Activated B cell treated with CpG ODN at 0.5 μM for 24 hours (primary cell): ENCODE measurements around the gene GLS. TPM values are rescaled to one million over a fixed set of nuclear protein-coding genes. Genes with fewer than 3 reads are reported as not detected.

Source experiments
- ATAC-seq: fragments of 200-7000 bp; cut with Tn5 transposase; one replicate; pipeline ENCODE4 v1.10.0; 2021; ENCODE audit warnings: low read depth, mild to moderate bottlenecking, moderate library complexity
- CTCF ChIA-PET: fragments of 350-600 bp; sonication (Branson Sonifier 250); formaldehyde crosslinking; loops from one replicate; lab custom pipeline; 2021; ENCODE audit warnings: antibody characterized with exemption; lab: Charles Lee
- POLR2A ChIA-PET: fragments of 350-600 bp; sonication (Branson Sonifier 250); formaldehyde crosslinking; loops from one replicate; lab custom pipeline; 2021; ENCODE audit warnings: antibody characterized with exemption; lab: Charles Lee
- DNase-seq: peaks from one replicate; pipeline ENCODE4 v3.0.0; 2022
- H3K27ac Mint-ChIP-seq: one replicate; pipeline ENCODE4 v1.8.0; 2020; ENCODE audit warnings: mixed read lengths
- H3K27me3 Mint-ChIP-seq: one replicate; pipeline ENCODE4 v1.8.0; 2021; ENCODE audit warnings: mixed read lengths
- H3K36me3 Mint-ChIP-seq: one replicate; pipeline ENCODE4 v1.8.0; 2021; ENCODE audit warnings: low read depth, mixed read lengths
- H3K4me1 Mint-ChIP-seq: one replicate; pipeline ENCODE4 v1.8.0; 2021; ENCODE audit warnings: mixed read lengths
- H3K4me3 Mint-ChIP-seq: one replicate; pipeline ENCODE4 v1.8.0; 2020; ENCODE audit warnings: mild to moderate bottlenecking, mixed read lengths
- H3K9me3 Mint-ChIP-seq: one replicate; pipeline ENCODE4 v1.8.0; 2020; ENCODE audit warnings: mixed read lengths
- intact Hi-C: fragments of 100-400 bp; cut with micrococcal nuclease; formaldehyde crosslinking; loops from one replicate; pipeline ENCODE4 v1.15.1; 2024
- total RNA-seq: library from RNA; stranded (reverse); gene quantifications from 2 replicates; pipeline ENCODE4 v1.2.3, GENCODE V29; 2022
- TF ChIP-seq, protein P1 (sequence below): fragments of 200-600 bp; IDR thresholded peaks from one replicate; pipeline ENCODE4 v1.8.0; 2022; ENCODE audit warnings: antibody characterized with exemption, mild to moderate bottlenecking

GLS gene
- total RNA-seq, 1 donor from 2014 or later, result 255 TPM

DNA sequence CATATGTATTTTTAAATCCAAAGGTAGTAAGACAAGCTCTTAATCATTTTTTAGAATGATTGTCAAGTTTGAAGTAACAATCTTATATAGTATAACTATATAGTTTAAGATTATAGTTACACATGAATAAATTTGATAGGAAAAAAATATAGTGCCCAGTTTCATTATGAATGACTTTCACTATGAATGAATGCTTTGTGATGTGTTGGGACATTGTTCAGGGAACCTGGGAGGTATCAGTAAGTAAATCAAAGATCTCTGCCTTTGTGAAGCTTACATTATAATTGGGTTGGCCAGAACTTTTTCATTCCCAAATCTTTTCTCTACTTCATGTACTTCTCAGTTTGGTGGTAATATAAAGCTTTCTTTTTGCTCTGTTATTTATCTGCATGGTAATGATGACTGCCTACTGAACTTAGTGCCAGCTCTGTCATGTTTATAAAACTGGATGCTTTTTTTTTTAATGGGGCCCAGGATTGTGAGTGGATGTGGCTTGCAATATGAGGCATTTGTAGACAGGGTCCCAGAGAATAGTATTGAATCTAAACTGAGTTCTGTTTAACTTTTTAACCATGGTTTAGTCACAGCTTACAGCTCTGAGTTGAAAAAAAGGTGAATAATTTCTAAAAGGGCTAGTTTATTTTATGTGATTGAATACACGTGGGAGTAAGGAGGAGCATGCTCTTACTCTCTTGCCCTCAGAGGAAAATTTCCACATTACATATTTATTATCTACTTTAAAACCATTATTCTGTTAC is 23.3 kb downstream of the GLS start:
- Mint-ChIP-seq H3K36me3 (peaks cover 57% of the 10 kb centered on the region), H3K27ac (peak overlapping the region; percentile 6), H3K9me3 (no peaks in the 10 kb centered on the region), H3K4me3 (no peak overlapping the region), H3K4me1 (no peaks in the 10 kb centered on the region), H3K27me3 (no peaks in the 10 kb centered on the region)
- DNase-seq (no peak), ATAC-seq (no peak)
- POLR2A ChIA-PET, result no interaction called here
- TF ChIP-seq, protein P1, sequence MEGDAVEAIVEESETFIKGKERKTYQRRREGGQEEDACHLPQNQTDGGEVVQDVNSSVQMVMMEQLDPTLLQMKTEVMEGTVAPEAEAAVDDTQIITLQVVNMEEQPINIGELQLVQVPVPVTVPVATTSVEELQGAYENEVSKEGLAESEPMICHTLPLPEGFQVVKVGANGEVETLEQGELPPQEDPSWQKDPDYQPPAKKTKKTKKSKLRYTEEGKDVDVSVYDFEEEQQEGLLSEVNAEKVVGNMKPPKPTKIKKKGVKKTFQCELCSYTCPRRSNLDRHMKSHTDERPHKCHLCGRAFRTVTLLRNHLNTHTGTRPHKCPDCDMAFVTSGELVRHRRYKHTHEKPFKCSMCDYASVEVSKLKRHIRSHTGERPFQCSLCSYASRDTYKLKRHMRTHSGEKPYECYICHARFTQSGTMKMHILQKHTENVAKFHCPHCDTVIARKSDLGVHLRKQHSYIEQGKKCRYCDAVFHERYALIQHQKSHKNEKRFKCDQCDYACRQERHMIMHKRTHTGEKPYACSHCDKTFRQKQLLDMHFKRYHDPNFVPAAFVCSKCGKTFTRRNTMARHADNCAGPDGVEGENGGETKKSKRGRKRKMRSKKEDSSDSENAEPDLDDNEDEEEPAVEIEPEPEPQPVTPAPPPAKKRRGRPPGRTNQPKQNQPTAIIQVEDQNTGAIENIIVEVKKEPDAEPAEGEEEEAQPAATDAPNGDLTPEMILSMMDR, result no peak
- CTCF ChIA-PET, result interaction anchor here (1.2 kb wide), 1 partner anchor 53 kb away, joined by 6 read pairs; no protein-coding TSS in a partner anchor
- intact Hi-C loops, result loop anchor here (1.0 to 10.0 kb wide), 2 partner anchors 12 to 119 kb away; no protein-coding TSS in a partner anchor

DNA sequence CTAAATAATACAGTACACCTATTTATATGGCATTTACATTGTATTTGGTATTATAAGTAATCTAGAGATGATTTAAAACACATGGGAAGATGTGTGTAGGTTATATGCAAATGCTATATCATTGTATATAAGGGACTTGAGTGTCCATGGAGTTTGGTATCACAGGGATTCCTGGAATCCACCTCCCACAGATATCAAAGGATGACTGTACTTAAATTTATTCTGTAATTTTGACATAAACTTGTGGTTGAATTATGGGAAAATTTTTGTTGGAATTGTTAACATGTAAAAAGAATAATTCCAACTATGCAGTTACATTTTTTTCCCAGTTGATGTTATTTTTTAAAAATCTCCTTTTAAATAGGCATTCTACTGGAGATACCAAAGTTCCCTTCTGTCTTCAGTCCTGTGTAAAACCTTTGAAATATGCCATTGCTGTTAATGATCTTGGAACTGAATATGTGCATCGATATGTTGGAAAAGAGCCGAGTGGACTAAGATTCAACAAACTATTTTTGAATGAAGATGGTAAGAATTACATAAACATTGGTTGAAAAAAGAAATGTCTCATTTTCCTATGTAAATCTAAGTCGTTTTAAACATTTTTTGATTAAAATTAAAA is 24.1 kb downstream of the GLS start:
- H3K9me3 Mint-ChIP-seq, result no peaks in the 10 kb centered on the region
- TF ChIP-seq, protein P1, result no peak
- ATAC-seq, result no peak
- peaks cover 58% of the 10 kb centered on the region for H3K36me3 Mint-ChIP-seq
- no peak overlapping the region for H3K27ac Mint-ChIP-seq
- intact Hi-C loops, result loop anchor here (10.0 kb wide), 1 partner anchor 120 kb away; no protein-coding TSS in a partner anchor
- ChIA-PET POLR2A (no interaction called here), CTCF (interaction anchor here (1.2 kb wide), 1 partner anchor 54 kb away, joined by 6 read pairs; no protein-coding TSS in a partner anchor)
- no peak overlapping the region for H3K4me3 Mint-ChIP-seq
- DNase-seq, result no peak
- H3K27me3 Mint-ChIP-seq, result no peaks in the 10 kb centered on the region
- H3K4me1 Mint-ChIP-seq, result no peaks in the 10 kb centered on the region

DNA sequence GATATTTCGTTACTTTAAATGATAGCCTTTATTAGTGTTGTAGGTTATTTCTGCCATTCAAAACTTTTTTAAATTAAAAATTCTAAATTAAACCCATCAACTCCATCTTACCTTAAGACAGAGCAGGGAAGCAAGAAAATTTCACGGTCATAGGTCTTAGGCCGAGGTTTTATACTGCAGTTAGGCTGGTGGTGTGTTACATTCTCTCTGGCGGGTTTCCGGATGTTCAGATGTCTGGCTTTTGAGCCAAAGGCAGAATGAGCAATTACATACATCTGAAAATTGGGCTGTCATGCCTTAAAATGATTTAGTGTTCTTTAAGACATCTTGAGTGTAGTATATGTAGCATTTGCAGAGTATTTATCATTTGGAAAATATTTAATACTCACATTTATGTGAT is 27.9 kb downstream of the GLS start:
- Mint-ChIP-seq H3K27me3 (no peaks in the 10 kb centered on the region), H3K9me3 (no peaks in the 10 kb centered on the region), H3K36me3 (peaks cover 59% of the 10 kb centered on the region), H3K27ac (no peak overlapping the region), H3K4me3 (no peak overlapping the region), H3K4me1 (peaks cover 8% of the 10 kb centered on the region)
- DNase-seq, result no peak
- CTCF ChIA-PET, result no interaction called here
- ATAC-seq, result no peak
- intact Hi-C loops, result loop anchor here (2.0 to 10.0 kb wide), 2 partner anchors 18 to 124 kb away; no protein-coding TSS in a partner anchor
- TF ChIP-seq, protein P1, result no peak
- POLR2A ChIA-PET, result no interaction called here

DNA sequence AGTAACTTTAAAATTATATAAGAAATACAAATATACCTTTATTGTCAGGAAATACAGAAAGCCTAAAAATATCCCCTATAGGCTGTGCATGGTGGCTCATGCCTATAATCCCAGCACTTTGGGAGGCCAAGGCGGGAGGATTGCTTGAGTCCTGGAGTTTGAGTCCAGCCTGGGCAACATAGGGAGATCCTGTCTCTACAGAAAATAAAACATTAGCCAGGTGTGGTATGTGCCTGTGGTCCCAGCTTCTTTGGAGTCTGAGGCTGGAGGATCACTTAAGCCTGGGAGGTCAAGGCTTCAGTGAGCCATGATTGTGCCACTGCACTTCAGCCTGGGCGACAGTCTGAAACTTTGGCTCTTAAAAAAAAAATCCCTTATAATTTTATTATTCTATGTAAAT is 29.1 kb downstream of the GLS start:
- no peaks in the 10 kb centered on the region for H3K9me3 Mint-ChIP-seq
- H3K4me1 Mint-ChIP-seq, result peaks cover 8% of the 10 kb centered on the region
- H3K36me3 Mint-ChIP-seq, result peaks cover 60% of the 10 kb centered on the region
- DNase-seq (no peak), ATAC-seq (no peak)
- ChIA-PET CTCF (interaction anchor here (1.2 kb wide), 1 partner anchor 38 kb away, joined by 3 read pairs; no protein-coding TSS in a partner anchor), POLR2A (interaction anchor here (0.7 kb wide), 1 partner anchor 30 kb away, joined by 3 read pairs; no protein-coding TSS in a partner anchor)
- intact Hi-C loops, result loop anchor here (2.0 to 10.0 kb wide), 3 partner anchors 17 to 125 kb away; no protein-coding TSS in a partner anchor
- TF ChIP-seq, protein P1, result no peak
- no peak overlapping the region for H3K4me3 Mint-ChIP-seq
- H3K27me3 Mint-ChIP-seq, result no peaks in the 10 kb centered on the region
- no peak overlapping the region for H3K27ac Mint-ChIP-seq
